GM19468 (cell line): Measurements from ENCODE around the gene CDCA7.
"Not testable (repeated sequence)": the region's sequence is repeated elsewhere in the genome, so short reads cannot be mapped to it uniquely, and the experiment has no call there.

Experiments
- ATAC-seq: cut with Tn5 transposase; IDR thresholded peaks from one replicate; pipeline ENCODE4 v1.9.1; 2021; ENCODE audit warnings: mild to moderate bottlenecking, moderate library complexity, moderate number of reproducible peaks; ENCODE audit not compliant: unreplicated experiment; ENCODE audit errors: extremely low read depth

Gene CDCA7

DNA sequence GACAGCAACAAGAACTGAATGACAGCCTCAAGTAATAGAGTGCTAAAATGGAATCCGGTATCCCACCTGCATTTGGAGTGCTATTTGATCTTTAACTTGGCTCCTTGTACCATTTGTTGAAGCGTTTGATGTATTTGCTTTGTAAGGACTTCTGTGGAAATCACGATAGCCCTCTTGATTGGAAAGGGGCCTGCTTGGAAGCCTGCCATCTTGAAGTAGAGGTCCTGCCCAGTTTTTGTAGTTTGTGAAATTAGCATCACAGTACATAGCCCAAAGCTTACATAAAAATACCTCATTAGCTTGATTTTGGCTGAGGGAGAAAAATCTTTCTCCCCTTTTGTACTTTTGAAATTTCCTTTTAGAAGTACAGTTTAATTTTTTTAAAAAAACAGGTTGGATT is 2.7 kb downstream of the CDCA7 start:
- ATAC-seq = no peak

- ATAC-seq = no peak
These were observed 3.9 kb downstream of the CDCA7 start for GRCh38 chr2:173358616-173359015.

GRCh38 chr2:173359231-173359630 is 4.6 kb downstream of the CDCA7 start:
- ATAC-seq = no peak

DNA sequence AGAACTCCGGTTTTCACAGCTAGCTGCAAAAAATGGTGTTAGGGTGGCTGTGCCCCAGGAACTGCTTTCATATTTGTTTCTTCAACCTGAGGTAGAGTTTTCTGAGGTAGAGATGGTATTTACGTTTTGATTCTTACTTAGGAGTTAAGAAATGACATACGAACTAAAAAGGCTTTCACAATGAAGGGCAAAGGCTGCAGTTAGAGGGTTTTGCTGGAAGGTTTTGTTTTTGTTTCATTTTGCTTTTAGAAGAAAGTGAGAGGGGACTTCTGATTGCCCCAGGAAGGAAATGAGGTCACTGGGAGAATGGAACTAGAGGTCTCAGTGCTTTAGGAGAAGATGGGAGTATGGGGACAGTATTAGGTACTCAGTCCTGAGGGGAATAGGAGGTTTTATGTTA is 15.5 kb downstream of the CDCA7 start:
- no peak for ATAC-seq

- ATAC-seq = no peak
These were observed 16.4 kb downstream of the CDCA7 start for GRCh38 chr2:173371023-173371422.

DNA sequence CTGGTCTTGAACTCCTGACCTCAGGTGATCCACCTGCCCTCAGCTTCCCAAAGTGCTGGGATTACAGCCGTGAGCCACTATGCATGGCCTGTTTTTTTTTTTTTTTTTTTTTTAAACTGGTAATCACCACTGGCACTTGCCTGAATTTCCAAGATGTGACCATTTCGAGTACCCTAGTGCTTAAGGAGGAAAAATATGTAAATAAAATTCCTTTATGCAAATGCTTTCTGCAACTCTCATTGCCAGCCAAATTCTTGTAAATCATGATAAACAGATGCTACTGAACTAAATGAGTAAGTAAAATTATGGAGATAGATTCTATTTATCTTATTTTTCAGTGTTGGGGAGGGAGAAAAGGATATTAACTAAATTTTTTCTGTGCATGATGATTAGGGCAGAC is 18.6 kb downstream of the CDCA7 start:
- no peak for ATAC-seq

DNA sequence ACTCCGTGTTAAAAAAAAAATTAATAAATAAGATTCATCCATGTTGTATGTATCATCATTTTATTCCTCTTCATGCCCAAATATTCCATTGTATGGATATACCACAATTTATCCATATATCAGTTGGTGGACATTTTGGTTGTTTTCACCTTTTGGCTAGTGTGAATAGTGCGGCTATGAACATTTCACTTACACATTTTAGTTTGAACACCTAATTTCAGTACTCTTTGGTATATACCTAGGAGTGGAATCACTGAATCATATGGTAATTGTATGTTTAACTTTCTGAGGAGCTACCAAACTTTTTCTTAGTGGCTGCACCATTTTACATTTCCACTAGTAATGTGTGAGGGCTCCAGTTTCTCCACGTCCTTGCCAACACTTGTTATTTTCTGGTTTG is 20.0 kb downstream of the CDCA7 start:
- ATAC-seq = no peak

DNA sequence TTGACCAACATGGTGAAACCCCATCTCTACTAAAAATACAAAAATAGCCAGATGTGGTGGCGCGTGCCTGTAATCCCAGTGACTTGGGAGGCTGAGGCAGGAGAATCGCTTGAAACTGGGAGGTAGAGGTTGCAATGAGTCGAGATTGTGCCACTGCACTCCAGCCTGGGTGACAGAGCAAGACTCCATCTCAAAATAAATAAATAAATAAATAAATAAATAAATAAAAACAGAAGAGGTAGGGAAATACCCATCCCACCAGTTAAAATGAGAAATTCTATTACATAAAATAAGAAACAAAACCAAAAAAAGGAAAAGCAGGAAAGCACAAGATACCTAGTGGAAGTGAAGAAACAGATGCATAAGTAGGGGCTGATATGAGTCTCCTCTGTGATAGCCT is 30.9 kb downstream of the CDCA7 start:
- ATAC-seq = not testable (repeated sequence)

- ATAC-seq = no peak
These were observed 31.5 kb downstream of the CDCA7 start for GRCh38 chr2:173386021-173386737.

GRCh38 chr2:173386738-173387065 is 32.0 kb downstream of the CDCA7 start:
- ATAC-seq = no peak

- ATAC-seq = no peak
These were observed 32.4 kb downstream of the CDCA7 start for GRCh38 chr2:173387079-173387478.

- no peak for ATAC-seq
These were observed 33.0 kb downstream of the CDCA7 start for GRCh38 chr2:173387660-173388059.

- ATAC-seq = no peak
These were observed 34.1 kb downstream of the CDCA7 start for GRCh38 chr2:173388795-173389194.

GRCh38 chr2:173390036-173390435 is 35.4 kb downstream of the CDCA7 start:
- no peak for ATAC-seq

DNA sequence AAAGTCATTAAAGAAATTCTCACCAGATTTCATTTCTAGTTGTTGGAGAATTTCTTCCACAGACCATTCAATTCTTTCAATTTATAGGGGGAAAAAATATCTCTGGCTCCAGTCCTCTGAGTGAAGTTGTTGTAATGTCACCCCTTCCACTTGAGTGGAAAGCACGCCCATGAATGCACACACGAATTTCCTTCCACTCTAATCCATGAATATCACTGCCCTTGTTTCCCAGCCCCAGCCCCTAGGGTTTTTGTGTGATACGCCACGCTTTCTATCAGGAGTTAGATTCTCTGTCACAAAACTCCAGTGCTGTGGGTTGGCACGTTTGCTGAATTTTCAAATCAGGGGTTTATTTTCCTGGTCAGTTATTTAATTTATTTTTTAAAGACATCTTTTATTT is 38.1 kb downstream of the CDCA7 start:
- no peak for ATAC-seq

DNA sequence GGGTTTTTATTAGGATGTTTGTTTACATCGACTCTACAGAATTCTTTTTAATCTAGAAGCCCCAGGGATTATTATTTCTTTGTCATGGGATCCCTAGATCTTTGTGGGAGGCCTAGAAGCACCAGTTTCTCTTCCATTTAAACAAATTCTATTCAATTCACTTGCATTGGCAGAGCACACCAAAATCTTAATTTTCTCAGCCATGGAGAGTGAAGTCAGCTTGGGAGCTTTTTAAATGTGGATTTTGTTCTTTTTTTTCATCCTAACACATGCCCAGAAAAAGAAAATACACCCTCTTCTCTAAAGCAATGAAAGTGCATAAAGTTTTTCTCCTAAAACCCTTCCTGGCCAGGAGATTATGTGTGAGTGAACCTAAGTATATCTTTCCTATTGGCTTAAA is 38.5 kb downstream of the CDCA7 start:
- ATAC-seq = no peak

- no peak for ATAC-seq
These were observed 39.0 kb downstream of the CDCA7 start for GRCh38 chr2:173393636-173394035.

DNA sequence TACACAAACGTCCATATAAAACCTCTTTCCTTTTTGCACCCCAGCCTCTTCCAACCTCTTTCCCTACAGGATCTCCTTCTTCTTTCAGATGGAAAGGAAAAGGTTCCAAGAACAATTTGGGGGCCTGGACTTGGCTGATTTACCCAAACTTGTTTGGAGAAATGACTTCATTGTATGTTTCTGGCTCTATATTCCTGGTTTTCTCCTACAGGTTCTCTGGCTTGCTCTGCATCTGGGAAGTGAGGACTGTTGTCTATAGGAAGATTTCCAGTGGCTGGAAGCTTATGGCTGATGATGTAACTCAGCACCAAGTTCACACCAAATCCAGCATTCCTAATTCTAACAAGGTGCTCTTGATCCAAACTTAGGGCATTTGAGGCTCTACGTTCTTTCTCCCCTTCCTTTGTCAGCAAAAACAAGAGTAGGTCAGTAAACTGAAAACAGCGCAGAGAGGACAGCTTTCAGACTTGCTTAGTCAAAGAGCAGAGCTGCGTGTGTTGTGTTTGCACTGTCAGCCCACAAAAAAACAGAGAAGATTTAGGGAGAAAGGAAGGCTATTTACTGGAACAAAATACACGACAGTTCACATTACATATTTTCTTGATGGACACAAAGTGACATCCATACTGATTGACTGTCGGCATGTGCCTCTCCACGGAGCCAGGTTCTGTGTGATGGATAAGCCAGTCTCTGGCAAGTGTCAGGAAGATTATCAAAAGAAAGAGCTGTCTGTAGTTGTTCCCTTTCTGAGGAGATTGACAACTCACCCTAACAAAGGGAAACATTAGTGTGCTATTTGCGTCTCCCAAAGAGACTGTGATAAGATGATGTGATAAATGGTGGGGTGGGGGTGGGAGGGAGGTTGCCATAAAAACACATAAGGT is 39.7 kb downstream of the CDCA7 start:
- ATAC-seq = no peak

DNA sequence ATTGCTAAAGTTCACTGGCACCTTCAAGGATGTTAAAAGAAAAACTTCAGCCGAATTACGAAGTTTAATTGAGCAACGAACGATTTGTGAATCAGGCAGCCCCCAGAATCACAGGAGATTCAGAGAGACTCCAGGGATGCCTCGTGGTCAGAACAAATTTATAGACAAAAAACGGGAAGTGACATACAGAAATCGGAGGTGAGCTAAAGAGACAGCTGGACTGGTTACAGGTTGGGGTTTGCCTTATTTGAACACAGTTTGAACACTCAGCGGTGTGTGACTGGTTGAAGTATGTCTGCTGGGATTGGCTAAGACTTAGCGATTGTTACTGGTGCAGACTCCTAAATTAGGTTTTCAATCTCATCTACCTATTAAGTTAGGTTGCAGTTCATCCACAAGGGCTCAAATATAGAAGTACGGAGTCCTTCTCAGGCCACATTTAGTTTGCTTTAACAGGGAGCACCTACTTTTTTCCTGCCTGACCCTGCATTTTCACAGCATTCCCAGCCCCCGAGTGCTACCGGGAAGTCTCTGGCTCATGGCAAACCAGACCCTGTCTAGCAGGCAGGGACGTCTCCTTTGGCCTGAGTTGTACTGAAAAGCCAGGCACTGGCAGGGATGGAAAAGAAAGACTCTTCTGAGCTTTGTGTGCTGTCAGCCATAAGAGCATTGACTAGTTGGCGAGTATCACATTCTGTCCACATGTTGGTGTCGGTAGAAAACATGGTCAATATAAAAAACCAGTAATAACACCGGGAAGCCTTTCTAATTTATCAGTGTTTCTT is 41.1 kb downstream of the CDCA7 start:
- ATAC-seq = no peak

DNA sequence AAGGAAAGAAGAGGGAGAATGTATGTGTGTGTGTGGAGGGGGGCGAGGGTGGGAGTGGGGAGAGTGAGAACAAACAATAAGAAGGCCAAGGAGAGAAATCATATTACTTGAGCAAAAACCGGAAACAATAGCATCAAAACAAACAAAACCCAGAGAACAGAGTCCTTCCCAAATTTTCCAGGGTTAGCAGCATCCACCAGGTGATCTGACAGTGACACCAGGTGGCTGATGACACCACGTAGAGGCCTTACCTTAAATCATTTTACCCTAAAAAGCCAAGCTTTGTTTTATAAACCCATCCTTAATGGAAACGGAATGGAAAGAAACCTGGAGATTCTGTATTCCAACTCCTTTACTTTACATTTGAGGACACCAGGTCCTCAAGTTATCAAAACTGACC is 42.9 kb downstream of the CDCA7 start:
- ATAC-seq = no peak

- no peak for ATAC-seq
These were observed 44.6 kb downstream of the CDCA7 start for GRCh38 chr2:173399229-173399628.
